Midbrain (tissue), 1 donor: ENCODE results near the gene TMOD2.

Experiments
- DNase-seq: peaks from one replicate; lab custom pipeline; 2025; lab: John Stamatoyannopoulos, UW

The TMOD2 gene

GRCh38 chr15:51861557-51862359 is 110.4 kb downstream of the TMOD2 start:
- DNase-seq, result no peak

DNA sequence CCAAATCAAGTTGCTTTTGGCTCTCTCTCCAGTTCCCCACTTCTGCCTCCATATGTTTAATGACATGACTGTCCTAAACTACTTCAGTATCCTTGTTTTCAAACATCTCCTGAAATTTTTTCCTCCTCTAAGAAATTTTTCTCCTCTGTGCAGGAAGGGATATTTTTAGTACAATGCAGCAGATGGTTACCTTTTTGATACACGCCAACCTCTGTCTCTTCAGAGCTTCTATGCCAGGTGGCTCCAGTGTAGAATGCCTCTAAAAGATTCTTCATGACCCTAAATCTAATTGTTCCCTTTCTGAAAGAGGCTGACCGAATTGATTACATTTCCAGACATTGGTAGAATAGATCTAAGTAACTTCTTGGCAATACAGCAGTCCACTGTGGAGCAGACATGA is 111.7 kb downstream of the TMOD2 start:
- DNase-seq, result no peak

GRCh38 chr15:51864408-51865056 is 113.1 kb downstream of the TMOD2 start:
- DNase-seq, result no peak

- DNase-seq, result no peak
These were observed 113.9 kb downstream of the TMOD2 start for GRCh38 chr15:51865317-51865716.
